ENCODE measurements around the gene DCAF8L2.
"Not testable (repeated sequence)": the region's sequence is repeated elsewhere in the genome, so short reads cannot be mapped to it uniquely, and the experiment has no call there.

The DCAF8L2 gene

DNA sequence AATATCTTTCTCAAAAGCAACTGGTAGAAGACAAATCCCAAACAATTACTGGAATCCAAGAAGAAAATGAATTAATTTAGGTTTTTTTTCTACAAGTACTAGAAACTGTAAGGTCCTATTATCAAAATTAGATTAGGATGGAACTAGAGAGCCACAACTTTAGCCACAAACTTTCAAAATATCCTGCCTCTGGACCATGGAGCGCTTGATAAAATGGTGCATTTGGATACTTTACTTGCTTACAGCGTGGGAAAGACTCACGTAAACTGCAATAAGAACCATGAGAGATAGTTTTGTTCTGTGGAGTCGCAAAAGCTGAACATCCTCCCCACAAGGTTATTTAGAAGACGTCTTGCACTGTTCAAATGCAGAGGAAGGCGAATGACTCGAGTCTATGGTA is at the start of gene DCAF8L2:
Gene DCAF8L2, plus strand, starts transcription at position 301 of the 400 bp plus-strand sequence. CDS start 156,552 bp downstream, outside the sequence.
- no peak for DNase-seq

DNA sequence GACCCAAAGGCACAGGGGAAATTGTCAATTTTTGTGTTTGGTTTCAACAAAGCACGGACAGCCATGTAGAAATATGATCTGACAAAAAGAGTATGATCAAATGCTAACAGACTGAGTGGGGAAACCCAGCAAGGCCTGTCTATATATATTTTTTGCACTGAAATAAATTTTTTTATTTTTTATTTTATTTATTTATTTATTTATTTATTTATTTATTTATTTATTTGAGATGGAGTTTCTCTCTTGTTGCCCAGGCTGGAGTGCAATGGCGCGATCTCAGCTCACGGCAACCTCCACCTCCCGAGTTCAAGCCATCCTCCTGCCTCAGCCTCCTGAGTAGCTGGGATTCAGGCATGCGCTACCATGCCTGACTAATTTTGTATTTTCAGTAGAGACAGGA is 49.0 kb upstream of the DCAF8L2 start:
- DNase-seq, result not testable (repeated sequence)

DNA sequence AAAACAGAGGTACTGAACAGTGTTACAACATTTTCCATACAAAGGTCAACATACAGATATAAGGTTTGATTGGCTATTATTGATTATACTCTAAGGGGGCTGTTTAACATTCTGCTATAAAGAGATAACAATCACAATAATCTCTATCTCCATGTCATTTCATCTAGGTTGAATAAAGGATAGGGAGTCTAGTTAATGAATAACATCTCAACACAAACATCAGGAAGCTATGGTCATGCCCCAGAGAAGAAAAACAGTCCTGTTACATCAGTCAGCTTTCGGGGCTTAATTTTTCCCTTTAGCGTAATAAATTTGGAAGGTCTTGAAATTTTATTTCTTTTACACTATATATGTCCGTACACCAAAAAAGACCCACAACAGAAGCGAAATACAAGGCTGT is 41.5 kb upstream of the DCAF8L2 start:
- DNase-seq, result no peak

DNA sequence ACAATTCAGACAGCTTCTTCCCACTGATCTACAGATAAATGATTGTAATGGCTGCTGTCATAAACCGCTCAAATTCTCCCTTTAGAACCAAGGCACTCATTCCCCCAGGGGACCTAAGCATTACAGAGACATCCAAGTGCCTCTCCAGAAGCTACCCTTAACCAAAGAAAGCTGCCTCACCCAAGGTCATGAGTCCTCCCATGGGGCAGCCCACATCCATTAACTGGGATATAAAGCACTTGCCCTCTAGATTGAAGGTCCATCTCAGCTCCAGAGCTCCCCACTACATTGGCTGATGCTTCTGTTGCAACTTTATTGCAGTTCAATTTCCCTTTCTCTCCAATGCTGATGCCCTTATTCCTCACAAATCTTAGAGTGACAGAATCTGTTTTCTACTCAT is 40.5 kb upstream of the DCAF8L2 start:
- DNase-seq, result no peak

DNA sequence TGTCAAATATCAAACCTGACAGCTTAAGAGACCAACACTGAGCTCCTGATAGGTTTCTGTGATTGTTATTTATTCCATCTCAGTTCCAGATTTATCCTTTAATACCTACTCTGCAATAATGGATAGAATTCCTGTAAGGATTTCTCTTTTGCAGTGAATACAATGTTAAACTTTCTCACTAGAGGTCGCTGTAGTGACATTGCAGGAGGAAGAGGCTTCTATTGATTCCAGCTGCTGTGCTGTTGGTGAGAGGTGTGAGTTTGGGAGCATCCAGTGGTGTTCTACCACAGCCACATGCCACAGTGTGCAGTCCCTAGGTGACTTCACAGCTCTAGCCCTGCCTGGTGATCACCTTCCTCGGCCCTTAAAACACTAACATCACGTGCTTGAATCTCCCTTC is 34.6 kb upstream of the DCAF8L2 start:
- no peak for DNase-seq

DNA sequence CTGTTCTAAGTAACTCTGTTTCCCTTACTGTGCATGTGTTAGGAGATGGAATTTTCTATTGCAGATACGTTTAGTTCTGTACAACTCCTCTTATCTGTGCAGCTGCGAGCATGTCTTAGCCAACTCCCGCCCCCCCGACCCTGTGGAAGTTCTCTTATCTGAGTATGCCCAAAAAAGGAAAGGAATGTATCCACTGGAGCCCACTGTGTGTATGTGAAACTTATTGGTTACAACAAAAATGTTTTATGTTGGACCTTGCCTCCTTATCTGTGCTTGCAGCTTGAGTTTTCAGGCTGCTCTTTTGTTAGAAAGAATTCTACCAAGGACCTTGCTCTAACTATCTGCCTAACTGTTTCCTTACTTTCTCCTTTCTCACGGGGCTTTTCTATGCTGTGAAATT is 24.2 kb upstream of the DCAF8L2 start:
- DNase-seq, result no peak

DNA sequence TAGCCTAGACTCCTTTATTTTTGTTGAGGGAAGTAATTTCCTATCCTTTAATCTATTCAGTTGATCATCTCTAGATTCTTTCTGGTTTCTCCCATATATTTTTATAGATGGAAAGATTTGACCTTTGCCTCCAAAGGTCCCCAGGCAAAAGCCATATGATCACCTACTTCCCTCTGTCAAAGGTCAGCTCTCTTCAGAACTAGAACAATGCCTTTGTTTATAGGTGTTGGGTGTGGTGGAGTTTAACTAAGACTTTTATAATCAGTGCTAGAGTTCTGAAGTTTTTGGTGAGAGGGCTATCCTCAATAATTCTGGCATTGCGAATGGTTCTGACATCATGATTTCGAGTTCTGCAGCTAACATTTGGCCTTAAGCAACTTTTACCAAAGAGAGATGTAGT is 19.0 kb upstream of the DCAF8L2 start:
- DNase-seq, result no peak

DNA sequence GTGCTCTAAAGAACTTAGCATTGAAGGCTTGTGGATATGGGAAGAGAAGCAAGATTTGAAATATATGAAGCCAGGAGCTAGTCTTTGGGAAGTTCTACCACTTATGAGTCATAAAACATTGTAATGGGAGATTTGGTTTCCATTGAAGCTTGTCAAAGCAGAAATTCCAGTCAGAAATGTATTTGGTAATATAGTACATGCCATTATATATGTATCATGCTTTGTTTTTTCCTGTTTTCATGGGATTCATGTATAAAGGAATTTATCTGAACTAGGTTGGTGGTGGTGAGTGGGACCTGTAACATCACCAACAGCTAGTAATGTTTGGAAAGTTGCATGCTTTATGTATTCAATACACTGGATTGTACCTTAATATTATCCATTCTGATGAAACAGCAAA is 14.6 kb upstream of the DCAF8L2 start:
- DNase-seq, result no peak

DNA sequence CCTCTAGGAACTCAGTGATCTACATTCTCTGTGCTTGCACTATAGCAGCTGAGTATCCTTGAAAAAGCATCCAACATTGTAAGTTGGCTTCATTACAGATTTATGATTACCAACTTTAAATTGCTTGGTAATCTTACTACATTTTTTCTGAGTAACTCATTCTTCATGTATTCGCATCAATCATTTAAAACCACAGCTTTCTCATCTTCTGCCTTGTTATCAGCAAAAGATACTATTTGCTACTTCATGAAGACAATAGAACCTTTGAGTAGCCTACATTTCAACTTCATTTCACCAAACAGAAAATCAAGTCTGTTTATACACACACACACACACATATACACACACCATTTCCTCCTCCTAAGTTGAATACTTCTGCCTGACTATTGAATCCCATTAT is 6.2 kb upstream of the DCAF8L2 start:
- no peak for DNase-seq

DNA sequence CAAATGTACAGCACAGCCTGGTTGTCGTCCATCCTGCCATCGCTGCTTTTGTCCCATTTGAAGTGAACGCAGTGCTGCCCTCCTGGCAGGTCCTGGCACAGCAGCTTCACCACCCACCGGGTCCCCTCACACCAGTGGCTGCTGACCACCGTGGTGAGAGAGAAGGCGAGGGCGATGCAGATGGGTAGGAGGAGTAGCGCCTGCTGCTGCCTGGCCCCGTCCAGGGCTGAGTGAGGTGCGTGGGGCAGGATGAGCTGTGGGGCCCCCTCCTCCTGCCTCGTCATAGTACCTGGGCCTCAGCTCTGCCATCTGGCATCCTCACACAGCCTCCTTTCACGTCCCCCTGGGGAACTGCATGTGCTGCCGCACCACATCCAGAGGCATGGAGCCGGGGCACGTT is 1.8 kb downstream of the DCAF8L2 start:
- no peak for DNase-seq

DNA sequence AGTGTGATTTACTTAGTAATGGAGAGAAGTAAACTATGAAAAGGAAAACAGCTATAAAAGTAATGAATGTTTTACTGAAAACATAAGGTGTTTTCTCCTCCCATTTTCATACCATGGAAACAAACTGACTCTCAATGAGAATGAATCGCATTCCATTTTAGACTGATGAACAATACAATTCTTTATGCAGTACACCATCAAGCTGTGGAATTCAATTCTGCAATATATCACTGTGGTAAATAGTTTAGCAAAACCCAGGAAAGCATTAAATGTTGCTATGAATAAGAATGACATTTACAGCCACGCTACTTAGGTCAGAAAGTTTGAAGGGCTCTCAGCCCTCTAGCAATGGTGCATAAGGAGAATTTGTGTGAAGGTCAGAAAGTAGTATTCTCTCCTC is 7.4 kb downstream of the DCAF8L2 start:
- no peak for DNase-seq

DNA sequence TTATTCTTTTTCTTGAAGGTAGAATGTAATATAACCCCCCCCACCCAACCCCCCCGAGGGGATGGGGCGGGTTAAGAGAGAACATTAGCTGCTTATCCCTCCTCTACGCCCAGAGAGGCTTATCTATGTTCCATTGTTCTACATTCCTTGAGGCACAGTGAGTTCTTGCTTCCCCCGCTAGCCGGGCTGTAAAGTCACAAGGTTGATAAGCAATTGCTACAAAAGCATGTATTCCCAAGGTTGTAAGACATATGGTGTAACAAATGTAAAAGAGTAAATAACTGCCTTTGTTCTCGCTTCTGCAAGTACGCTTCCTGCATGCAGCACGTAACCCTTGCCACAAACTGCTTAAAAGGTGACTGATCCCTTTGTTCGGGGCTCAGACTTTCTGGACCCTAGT is 8.2 kb downstream of the DCAF8L2 start:
- DNase-seq, result no peak

DNA sequence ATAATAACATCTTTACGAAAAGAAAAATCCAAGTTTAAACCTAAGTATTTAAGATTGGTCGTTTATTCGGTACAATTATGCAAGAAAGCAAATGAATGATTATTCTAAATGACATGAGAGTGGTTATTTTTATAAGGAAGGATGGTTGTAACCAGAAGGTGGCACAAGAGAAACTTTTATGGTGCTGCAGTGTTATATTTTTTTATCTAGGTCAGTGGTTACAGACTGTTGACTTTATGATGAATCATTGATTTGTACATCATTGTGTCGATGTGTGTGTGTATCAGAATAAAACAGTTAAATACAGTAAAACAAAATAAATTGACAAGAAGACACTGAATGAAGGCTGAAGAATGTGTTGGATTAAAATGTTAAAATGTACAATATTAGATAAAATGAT is 9.8 kb downstream of the DCAF8L2 start:
- DNase-seq, result no peak

DNA sequence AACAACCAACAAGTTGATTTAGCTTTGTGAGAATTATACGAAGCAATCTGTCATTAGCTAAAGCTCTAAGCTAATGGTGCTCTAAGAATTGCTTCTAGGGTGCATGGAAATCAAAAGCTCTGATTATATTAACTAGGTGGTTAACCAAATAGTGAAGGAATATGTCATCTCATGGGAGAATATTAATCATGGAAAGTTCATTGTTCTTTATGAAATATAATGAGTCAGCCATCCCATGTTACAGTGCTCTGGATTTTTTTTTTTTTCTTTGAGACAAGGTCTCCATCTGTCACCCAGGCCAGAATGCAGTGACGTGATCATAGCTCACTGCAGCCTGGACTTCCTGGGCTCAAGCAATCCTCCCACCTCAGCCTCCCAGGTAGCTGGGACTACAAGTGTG is 10.5 kb downstream of the DCAF8L2 start:
- DNase-seq, result no peak

DNA sequence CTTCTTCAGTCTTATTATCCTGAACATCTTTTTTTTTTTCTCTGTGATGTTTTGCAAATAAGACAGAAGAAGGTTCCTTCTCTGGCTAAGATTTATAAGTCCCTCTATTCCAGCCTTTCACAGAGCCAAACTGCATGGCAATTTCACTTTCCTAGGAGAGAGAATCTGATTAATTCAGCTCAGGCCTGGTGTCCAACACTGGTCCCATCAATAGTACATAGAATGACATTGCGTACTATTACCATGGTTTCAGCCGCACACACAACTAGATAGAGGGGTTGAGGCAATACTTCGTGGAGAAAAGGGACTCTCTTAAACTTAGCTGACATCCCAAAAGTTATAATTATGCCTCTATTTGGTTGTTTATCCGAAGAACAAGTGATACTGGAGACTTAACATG is 18.5 kb downstream of the DCAF8L2 start:
- no peak for DNase-seq

DNA sequence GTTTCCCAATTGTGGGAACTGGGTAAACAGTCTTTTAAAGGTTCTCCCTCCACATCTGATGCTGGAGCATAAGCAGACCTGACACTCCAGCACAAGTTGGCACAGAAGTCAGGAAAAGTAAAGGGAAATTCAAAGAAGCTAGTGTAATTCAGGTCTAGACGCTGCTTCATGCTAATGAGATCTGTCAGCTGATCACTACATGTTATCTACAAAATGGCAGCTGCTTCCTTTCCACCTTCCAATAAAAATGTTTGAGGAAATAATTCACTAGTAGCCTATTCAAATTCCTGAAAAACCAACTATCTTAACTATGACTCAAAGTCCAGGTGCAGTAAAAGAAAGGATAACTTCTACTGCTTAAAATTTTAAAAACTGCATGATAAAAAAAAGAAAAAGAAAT is 29.3 kb downstream of the DCAF8L2 start:
- no peak for DNase-seq

DNA sequence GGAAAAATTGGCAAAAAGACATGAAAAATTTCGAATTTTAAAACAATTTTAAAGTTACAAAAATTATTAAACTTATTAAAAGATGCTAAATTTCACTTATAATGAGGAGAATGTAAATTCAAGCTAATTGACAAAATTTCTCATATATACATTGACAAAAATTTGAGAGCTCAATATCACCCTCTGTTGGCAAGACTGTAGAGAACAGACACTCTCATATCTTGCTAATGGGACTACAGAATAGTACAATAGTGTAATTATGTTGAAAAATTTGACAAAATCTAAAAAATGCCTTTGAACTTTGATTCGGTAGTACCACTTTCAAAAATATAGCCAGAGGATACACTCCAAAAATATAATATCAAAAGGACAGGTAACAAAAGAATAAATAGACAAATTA is 29.8 kb downstream of the DCAF8L2 start:
- DNase-seq, result no peak

DNA sequence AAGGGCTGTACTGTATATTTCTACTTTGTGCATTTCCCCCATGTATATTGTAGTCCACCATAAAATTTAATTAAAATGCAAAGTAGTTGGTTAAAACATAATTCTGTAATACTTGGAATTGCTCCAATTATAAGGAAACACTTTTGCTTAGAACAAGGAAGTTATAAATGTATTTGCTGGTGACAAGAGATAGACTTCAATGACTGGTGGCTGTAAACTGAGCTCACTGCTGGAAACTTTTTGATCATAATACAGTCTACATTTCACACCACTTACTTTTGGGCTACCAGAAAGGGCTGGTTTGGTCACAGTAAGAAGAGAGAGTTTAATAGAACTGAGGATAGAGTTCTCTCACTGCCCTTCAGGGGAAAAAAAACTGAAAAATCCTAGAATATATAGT is 32.7 kb downstream of the DCAF8L2 start:
- DNase-seq, result no peak

DNA sequence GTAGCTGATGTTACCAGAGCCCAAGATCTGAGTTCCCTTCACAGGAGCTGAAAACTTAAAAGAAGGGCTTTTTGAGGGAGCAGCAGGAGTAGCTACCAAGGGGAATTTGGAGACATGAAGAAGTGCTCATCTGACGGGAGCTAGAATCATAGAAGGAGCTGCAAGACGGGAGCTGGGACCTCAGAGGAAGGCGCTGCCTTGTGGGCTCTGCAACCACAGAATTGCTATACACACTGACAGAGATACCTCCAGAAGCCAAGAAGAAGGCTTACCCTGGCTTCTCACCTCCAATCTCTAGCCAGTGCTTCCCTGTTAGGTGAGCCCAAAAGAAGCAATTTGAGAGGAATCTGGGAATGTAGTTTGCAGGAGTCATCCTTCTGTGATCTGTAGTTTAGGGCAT is 35.9 kb downstream of the DCAF8L2 start:
- DNase-seq, result no peak

DNA sequence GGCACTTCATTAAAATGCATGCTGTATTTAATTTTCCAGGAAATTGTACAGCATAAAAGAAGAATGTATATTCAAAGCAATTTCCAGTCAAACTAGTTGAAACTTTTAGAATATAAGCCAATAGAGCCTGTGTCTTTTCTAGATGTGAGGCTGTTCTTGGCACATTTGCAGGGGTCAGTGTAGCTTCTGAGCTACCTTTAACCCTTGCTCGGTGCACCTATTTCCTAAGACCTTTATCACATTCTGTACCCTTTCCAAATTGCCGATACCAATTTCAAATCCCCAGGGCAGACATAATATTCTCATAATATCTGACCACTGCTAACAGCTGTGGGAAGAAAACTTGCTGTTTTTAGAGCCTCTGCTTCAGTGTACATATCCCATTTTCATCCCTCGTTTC is 43.2 kb downstream of the DCAF8L2 start:
- DNase-seq, result no peak

DNA sequence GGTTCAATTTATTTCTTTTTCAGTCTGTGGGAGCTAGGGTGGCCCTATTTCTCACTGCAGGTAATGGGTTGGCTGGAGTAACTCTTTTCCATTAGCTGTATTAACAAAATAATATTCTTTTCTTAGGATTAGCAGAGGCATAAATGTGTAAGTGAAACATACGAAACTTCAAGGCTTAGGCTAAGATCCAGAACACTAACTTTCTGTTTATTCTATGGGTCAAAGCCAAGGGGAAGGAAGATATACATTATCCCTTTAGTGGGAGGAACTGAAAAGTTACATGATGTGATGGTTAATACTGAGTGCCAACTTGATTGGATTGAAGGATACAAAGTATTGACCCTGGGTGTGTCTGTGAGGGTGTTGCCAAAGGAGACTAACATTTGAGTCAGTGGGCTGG is 66.4 kb downstream of the DCAF8L2 start:
- DNase-seq, result no peak

DNA sequence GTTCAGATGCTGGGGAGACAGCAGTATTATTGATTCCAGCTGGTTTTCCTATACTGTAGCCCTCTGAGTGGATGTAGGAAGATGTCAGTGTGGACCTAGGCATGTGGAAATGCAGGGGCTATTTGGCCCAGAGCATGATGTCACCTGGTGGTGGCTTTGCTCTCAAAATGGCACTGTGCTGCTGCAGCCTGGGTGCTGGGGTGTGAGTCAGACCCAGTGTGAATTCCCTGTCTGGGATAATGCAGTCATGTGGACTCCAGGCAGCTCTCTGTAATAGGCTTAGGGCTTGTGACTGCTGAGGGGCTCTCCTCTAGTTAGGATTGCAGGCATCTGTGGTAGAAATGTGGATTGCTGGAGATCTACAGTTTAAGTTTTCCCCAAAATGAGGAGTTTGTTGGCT is 70.7 kb downstream of the DCAF8L2 start:
- no peak for DNase-seq

DNA sequence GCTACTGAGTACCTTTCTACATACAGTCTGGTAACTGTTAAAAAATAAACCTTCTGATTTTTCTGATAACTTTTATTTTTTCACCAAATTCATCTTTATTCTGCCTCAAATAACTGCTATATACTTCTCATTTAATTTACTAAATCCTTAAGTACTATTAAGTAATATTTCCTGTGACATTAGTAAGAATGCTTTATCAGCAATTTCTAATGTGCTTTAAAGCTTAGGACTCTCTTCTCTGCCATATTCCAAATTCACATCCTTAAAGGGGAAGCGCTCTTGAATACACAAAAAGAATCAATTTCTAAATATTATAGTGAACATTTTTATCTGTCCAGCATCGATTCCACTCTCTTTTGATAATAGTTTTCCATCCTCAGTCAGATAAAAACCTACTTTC is 81.1 kb downstream of the DCAF8L2 start:
- no peak for DNase-seq

DNA sequence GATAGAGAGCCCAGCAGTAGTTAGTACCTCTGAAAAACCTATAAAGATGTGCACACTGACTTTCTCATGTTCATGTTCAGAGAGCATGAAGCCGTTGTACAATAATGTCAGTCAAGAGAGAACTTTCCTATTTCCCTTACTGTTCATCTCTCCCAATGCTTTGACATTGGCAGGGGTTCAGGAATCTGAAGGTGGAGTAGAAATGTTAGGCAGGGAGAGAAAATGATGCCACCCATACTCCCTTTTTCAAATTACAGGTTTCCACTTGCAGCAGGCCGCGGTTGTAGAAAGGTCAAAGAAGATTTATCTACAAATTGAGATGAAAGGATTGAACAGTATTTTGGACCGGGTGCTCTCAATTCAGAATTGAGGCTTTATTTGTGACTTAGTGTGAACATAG is 84.3 kb downstream of the DCAF8L2 start:
- no peak for DNase-seq

DNA sequence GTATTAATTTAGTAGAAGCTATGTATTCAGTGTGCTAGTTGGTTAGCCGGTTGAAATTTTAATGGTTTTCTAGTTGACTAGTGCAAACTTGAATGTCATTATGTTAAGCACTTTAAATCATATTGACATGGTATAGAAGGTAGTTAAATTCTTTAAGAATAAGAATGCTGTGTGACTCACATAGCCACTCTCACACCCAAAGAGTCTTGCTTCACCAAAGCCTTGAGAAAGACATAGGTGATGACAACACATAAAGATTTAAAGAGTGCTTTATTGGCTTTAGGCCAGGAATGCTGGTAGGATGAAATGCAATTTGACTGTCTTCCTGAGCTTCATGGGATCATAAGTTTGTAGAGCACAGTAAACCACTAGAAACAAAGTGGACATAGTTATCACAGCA is 85.3 kb downstream of the DCAF8L2 start:
- DNase-seq, result no peak

DNA sequence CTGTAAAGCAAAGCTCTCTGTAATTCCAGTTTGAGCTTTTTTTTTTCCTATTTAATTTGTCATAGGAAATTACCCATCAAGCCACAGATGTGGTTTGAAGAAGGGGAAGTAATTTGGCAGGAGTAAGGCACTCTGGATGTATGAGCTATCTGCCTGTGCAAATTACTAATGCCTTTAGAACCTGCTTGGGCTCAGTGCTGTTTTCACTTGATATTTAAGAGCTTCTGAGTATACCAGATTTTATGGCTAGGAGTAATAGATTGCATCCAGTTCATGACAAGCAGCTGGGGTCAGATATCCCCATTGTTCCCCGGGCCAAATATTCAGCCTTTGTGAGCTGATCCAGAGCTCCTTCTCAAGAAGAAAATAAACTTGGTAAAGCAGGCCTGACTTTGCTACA is 89.1 kb downstream of the DCAF8L2 start:
- DNase-seq, result no peak

Measured in HCEC 1CT (cell line).